Ishikawa (cell line): ENCODE measurements around the gene CEP63.

Experiments
- CEBPB ChIP-seq: IDR thresholded peaks from 2 replicates; pipeline ENCODE4 v1.6.1; 2012
- CREB1 ChIP-seq: IDR thresholded peaks from 2 replicates; pipeline ENCODE4 v1.6.1; 2012; ENCODE audit warnings: low read depth
- EGR1 ChIP-seq: IDR thresholded peaks from 2 replicates; pipeline ENCODE4 v1.6.1; 2012
- EP300 ChIP-seq: IDR thresholded peaks from 2 replicates; pipeline ENCODE4 v1.6.1; 2012; ENCODE audit warnings: borderline replicate concordance
- FOXM1 ChIP-seq: IDR thresholded peaks from 2 replicates; pipeline ENCODE4 v1.6.1; 2012; ENCODE audit warnings: low read depth, borderline replicate concordance
- NFIC ChIP-seq: IDR thresholded peaks from 2 replicates; pipeline ENCODE4 v1.6.1; 2012
- RAD21 ChIP-seq: IDR thresholded peaks from 2 replicates; pipeline ENCODE4 v1.6.1; 2012; ENCODE audit warnings: low read depth
- TAF1 ChIP-seq: IDR thresholded peaks from 2 replicates; pipeline ENCODE4 v1.6.1; 2012; ENCODE audit warnings: low read depth, mild to moderate bottlenecking
- TCF12 ChIP-seq: IDR thresholded peaks from 2 replicates; pipeline ENCODE4 v1.6.1; 2012; ENCODE audit warnings: low read depth
- TEAD4 ChIP-seq: IDR thresholded peaks from 2 replicates; pipeline ENCODE4 v1.6.1; 2012
- YY1 ChIP-seq: IDR thresholded peaks from 2 replicates; pipeline ENCODE4 v1.6.1; 2012; ENCODE audit warnings: low read depth
- ZBTB7A ChIP-seq: IDR thresholded peaks from 2 replicates; pipeline ENCODE4 v1.6.1; 2012; ENCODE audit warnings: low read depth
- TF ChIP-seq, protein P1 (sequence below): IDR thresholded peaks from 2 replicates; pipeline ENCODE4 v1.6.1; 2012
- TF ChIP-seq, protein P2 (sequence below): IDR thresholded peaks from 2 replicates; pipeline ENCODE4 v1.6.1; 2012
- TF ChIP-seq, protein P3 (sequence below): IDR thresholded peaks from 2 replicates; pipeline ENCODE4 v1.6.1; 2012; ENCODE audit warnings: low read depth, mild to moderate bottlenecking

CEP63 gene

DNA sequence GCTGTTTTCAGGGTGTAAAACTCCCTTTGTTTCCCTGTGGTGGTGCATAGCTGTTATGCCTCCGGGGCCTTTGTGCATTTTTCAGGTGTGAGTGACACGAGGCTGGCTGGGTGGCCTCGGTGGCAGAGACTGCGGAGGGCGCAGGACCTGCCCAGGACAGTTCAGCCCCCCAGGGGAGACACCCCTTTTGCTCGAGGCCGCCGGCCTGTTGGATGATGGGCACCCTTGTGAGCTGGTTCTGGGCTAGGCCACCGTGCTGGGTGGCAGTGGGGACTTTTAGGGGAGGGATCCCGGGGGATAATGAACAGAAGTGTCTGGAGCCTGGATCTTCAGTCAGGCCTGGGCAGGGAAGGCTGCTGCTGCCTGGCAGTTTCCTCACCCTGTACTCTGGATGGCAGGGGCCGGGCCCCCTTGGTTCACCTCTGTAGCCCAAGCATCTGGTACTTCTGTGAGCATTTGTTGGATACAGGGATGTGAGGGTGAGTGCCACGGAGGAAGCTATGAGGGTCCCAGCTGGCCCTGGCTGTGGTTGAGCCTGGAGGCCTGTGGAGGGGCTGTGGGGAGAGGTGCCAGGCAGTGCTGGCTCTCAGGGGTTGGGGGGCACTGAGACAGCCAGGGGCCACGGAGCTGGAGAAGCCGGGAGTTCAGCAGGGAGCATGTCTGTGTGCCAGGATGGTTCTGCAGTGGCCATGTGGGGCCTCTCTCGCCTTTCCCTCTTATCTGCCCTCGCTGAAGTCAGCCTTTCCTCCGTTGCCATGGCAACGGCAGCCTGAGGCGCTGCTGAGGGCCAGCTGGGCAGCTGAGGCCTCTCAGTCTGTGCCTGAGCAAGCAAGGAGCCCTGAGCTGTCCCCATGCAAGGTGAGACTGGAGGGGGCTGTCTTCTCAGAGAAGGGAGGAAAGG, 115.9 kb downstream of the CEP63 start:
- TF ChIP-seq, protein P1, sequence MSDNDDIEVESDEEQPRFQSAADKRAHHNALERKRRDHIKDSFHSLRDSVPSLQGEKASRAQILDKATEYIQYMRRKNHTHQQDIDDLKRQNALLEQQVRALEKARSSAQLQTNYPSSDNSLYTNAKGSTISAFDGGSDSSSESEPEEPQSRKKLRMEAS = no peak
- TF ChIP-seq TAF1 (no peak), YY1 (no peak), ZBTB7A (no peak), CREB1 (no peak), EGR1 (no peak), CEBPB (no peak), NFIC (no peak), EP300 (no peak)
- TF ChIP-seq, protein P2, sequence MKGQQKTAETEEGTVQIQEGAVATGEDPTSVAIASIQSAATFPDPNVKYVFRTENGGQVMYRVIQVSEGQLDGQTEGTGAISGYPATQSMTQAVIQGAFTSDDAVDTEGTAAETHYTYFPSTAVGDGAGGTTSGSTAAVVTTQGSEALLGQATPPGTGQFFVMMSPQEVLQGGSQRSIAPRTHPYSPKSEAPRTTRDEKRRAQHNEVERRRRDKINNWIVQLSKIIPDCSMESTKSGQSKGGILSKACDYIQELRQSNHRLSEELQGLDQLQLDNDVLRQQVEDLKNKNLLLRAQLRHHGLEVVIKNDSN = no peak

DNA sequence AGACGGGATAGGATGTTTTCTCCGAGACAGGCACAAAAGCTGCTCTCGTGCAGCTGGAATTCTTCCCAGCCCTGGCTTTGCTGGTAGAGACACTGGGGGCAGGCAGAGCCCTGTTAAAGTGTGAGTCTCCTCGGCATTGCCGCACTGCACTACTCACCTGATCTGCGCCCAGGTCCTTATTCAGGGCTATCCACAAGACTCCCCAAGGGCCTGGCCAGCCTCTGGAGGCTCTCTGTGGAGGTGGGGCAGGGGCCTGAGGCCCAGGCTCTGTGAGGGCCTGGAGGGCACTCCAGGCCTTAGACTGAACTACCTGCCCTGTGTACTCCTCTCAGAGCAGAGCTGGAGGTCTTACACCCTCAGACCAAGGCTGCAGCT, 116.6 kb downstream of the CEP63 start:
- TF ChIP-seq YY1 (no peak), ZBTB7A (no peak), RAD21 (no peak), CREB1 (no peak), FOXM1 (no peak), NFIC (no peak), EGR1 (no peak), TEAD4 (no peak), CEBPB (no peak), EP300 (no peak), TCF12 (no peak), TAF1 (no peak)
- TF ChIP-seq, protein P1 = no peak
- TF ChIP-seq, protein P3, sequence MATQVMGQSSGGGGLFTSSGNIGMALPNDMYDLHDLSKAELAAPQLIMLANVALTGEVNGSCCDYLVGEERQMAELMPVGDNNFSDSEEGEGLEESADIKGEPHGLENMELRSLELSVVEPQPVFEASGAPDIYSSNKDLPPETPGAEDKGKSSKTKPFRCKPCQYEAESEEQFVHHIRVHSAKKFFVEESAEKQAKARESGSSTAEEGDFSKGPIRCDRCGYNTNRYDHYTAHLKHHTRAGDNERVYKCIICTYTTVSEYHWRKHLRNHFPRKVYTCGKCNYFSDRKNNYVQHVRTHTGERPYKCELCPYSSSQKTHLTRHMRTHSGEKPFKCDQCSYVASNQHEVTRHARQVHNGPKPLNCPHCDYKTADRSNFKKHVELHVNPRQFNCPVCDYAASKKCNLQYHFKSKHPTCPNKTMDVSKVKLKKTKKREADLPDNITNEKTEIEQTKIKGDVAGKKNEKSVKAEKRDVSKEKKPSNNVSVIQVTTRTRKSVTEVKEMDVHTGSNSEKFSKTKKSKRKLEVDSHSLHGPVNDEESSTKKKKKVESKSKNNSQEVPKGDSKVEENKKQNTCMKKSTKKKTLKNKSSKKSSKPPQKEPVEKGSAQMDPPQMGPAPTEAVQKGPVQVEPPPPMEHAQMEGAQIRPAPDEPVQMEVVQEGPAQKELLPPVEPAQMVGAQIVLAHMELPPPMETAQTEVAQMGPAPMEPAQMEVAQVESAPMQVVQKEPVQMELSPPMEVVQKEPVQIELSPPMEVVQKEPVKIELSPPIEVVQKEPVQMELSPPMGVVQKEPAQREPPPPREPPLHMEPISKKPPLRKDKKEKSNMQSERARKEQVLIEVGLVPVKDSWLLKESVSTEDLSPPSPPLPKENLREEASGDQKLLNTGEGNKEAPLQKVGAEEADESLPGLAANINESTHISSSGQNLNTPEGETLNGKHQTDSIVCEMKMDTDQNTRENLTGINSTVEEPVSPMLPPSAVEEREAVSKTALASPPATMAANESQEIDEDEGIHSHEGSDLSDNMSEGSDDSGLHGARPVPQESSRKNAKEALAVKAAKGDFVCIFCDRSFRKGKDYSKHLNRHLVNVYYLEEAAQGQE = no peak

DNA sequence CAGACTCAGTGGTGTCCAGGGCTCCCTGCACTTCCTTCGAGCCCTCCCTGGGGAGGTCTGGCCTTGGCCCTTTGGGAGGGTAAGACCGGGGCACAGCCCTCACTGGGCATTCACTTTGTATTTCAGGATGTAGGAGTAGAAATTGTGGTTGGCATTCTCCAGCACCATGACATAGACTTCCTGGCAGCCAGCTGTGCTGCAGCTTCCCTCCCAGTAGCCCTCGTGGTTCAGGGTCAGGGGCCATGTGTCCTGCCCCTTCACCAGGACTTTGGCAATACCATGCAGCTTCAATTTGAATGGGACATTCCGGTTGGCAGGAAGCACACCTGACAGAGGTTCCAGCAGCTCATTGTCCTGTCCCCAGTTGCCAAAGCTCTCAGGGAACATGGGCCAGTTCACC, 117.6 kb downstream of the CEP63 start:
- no peak for TF ChIP-seq EGR1
- no peak for TF ChIP-seq RAD21
- TF ChIP-seq TAF1 = no peak
- TF ChIP-seq FOXM1 = no peak
- no peak for TF ChIP-seq TEAD4
- TF ChIP-seq, protein P3 = no peak
- TF ChIP-seq, protein P1 = no peak
- no peak for TF ChIP-seq ZBTB7A

DNA sequence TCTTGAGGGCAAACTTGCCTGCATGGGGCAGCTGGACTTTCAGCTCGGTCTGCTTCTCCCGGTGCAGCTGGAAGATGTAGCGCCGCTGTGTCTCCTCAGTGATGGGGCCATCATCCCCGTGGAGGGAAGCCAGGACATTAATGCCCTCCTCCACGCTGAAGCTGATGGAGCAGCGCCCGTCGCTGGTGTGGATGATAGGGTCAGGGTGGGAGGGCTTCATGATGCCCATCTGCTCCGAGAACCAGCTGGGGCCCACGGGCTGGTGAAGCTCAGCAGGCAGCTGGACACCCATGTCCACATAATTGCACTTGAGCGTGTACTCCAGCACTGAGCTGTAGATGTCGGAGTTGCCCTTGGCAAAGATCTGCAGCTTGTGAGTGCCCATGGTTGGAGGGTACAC, 118.1 kb downstream of the CEP63 start:
- TF ChIP-seq EP300 (no peak), TAF1 (no peak), CEBPB (no peak)
- TF ChIP-seq, protein P2 = no peak

DNA sequence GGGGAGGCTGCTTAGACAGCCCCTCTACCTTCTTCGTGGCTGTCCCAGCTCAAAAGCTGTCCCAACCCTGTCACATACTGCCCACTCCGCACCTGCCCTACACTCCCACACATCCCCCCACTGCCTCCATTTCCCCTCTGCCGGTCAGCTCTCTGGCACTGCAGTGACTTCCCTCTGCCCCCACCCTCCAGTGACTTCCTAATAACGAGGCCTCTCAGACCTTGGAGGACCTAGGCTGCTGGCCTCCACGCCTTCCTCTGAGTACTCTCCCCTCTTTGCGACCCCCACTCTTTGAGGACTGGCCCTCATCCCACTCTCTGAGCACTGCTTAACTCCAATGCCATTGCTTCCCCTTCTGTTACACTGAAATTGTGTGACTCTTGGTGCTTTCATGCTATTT, 119.7 kb downstream of the CEP63 start:
- TF ChIP-seq, protein P2 = no peak
- TF ChIP-seq CEBPB (no peak), TAF1 (no peak), TCF12 (no peak), CREB1 (no peak), YY1 (no peak), TEAD4 (no peak), EGR1 (no peak)
- TF ChIP-seq, protein P3 = no peak
